ENCODE data around the gene LYRM4.

The LYRM4 gene

GRCh38 chr6:5068153-5068751 lies 192.5 kb downstream of the LYRM4 start:
- H3K36me3 ChIP-seq (ENCODE audit: control insufficient read depth in 2 of 2, insufficient read depth in 1 of 2, low read length in 2 of 2) = no peaks in the 10 kb centered on the region
- no peak overlapping the region for H3K27ac ChIP-seq (ENCODE audit: extremely low read depth, low read depth, low read length)
- H3K4me1 ChIP-seq (ENCODE audit: control insufficient read depth, insufficient read depth, low read length) = no peaks in the 10 kb centered on the region
- no peak overlapping the region for H3K4me3 ChIP-seq (ENCODE audit: low read depth, low read length)
- TF ChIP-seq ZXDB (tag by site-specific recombination; IDR thresholded peaks at IDR 0.05) (no peak), SCRT2 (tag by site-specific recombination; IDR thresholded peaks at IDR 0.05) (peak; percentile 53), ZNF239 (tag by site-specific recombination; IDR thresholded peaks at IDR 0.05) (no peak), ZNF223 (tag by site-specific recombination; IDR thresholded peaks at IDR 0.05) (no peak)
- no peaks in the 10 kb centered on the region for H3K9me3 ChIP-seq (ENCODE audit: control insufficient read depth, insufficient read depth, low read depth, low read length)
- CTCF ChIA-PET = no interaction called here
- POLR2A ChIA-PET = no interaction called here

DNA sequence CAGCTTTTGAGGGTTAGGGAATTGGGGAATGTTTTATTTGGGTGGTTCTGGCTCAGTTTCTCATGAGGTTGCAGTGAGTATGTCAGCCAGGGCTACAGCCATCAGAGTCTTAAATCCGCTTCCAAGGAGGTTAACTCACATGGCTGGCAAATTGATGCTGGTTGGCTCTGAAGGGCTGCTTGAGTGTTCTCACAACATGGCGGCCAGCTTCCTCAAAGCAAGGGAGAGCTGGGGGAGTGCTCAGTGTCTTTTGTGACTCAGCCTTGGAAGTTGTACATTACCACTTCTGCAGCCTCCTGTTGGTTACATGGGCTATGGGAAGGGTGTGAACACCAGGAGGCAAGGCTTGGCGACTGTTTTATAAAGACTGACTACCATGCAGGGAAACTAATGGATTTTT lies 193.4 kb downstream of the LYRM4 start:
- H3K4me1 ChIP-seq (ENCODE audit: control insufficient read depth, insufficient read depth, low read length) = no peaks in the 10 kb centered on the region
- no peak overlapping the region for H3K27ac ChIP-seq (ENCODE audit: extremely low read depth, low read depth, low read length)
- ChIA-PET CTCF (interaction anchor here (0.6 kb wide), 1 partner anchor 1873 kb away, joined by 3 read pairs; no protein-coding TSS in a partner anchor), POLR2A (no interaction called here)
- H3K4me3 ChIP-seq (ENCODE audit: low read depth, low read length) = no peak overlapping the region
- TF ChIP-seq ZNF623 (tag by site-specific recombination; IDR thresholded peaks at IDR 0.05) (no peak), ZNF354C (tag by site-specific recombination; IDR thresholded peaks at IDR 0.05; ENCODE audit: borderline replicate concordance, low read depth) (no peak), ZNF2 (tag by site-specific recombination; IDR thresholded peaks at IDR 0.05) (no peak), ZNF426 (tag by site-specific recombination; IDR thresholded peaks at IDR 0.05) (no peak), ZNF266 (tag by site-specific recombination; IDR thresholded peaks at IDR 0.05; ENCODE audit: low read depth) (no peak)
- H3K36me3 ChIP-seq (ENCODE audit: control insufficient read depth in 2 of 2, insufficient read depth in 1 of 2, low read length in 2 of 2) = no peaks in the 10 kb centered on the region
- H3K9me3 ChIP-seq (ENCODE audit: control insufficient read depth, insufficient read depth, low read depth, low read length) = no peaks in the 10 kb centered on the region

DNA sequence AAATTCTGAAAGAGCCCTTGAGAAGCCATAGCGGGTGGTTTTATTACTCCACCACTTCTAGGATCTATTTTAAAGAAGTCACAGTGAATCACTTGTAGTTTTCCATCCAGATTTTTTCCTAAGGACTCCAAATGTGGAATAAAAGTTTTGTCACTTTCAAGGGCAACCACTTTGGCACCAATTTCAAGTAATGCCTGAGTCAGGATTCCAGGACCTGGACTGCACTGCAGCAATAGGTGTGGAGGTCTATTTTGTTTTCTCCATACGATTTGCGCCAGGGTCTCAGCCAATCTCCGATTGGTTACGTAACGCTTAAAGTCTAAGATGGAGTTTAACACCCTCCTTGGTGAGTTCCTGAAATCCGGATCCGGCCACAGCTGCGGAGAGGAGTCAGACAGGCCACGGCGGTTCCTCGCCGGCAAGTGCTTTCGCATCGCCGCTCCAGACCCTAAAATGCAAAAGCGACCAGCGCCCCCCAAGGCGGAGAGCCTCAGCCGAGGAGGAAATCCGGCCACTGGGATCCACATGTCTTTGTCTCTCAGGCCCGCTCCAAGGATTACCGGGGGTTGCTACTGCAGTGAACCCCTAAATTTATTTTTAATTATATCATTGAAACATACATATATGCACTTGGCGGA lies 194.2 kb downstream of the LYRM4 start:
- no peak overlapping the region for H3K4me3 ChIP-seq (ENCODE audit: low read depth, low read length)
- no peak for TF ChIP-seq ZNF114 (tag by site-specific recombination; IDR thresholded peaks at IDR 0.05)
- no peak for TF ChIP-seq ZNF776 (tag by site-specific recombination; IDR thresholded peaks at IDR 0.05; ENCODE audit: borderline replicate concordance)
- no peak for TF ChIP-seq ZSCAN16 (tag by site-specific recombination; IDR thresholded peaks at IDR 0.05)
- TF ChIP-seq ZNF677 (tag by site-specific recombination; IDR thresholded peaks at IDR 0.05) = no peak
- TF ChIP-seq BCL11A (tag by site-specific recombination; IDR thresholded peaks at IDR 0.05; ENCODE audit: low read depth) = no peak
- TF ChIP-seq ZNF132 (tag by site-specific recombination; IDR thresholded peaks at IDR 0.05; ENCODE audit: borderline replicate concordance) = no peak
- no peak for TF ChIP-seq ZSCAN4 (tag by site-specific recombination; IDR thresholded peaks at IDR 0.05)
- no peak for TF ChIP-seq ZNF155 (tag by site-specific recombination; IDR thresholded peaks at IDR 0.05)
- no peak for TF ChIP-seq SCRT2 (tag by site-specific recombination; IDR thresholded peaks at IDR 0.05)
- TF ChIP-seq ZNF302 (tag by site-specific recombination; IDR thresholded peaks at IDR 0.05; ENCODE audit: low read depth) = no peak
- no peak for TF ChIP-seq WT1 (tag by site-specific recombination; IDR thresholded peaks at IDR 0.05)
- no peak for TF ChIP-seq ZNF391 (tag by site-specific recombination; IDR thresholded peaks at IDR 0.05; ENCODE audit: borderline replicate concordance, low read depth)
- no peak for TF ChIP-seq HIC1 (tag by site-specific recombination; IDR thresholded peaks at IDR 0.05)
- ChIA-PET POLR2A (no interaction called here), CTCF (interaction anchor here (0.7 kb wide), 1 partner anchor 369 kb away, joined by 3 read pairs; no protein-coding TSS in a partner anchor)
- H3K4me1 ChIP-seq (ENCODE audit: control insufficient read depth, insufficient read depth, low read length) = no peaks in the 10 kb centered on the region
- no peak overlapping the region for H3K27ac ChIP-seq (ENCODE audit: extremely low read depth, low read depth, low read length)
- H3K9me3 ChIP-seq (ENCODE audit: control insufficient read depth, insufficient read depth, low read depth, low read length) = no peaks in the 10 kb centered on the region
- no peaks in the 10 kb centered on the region for H3K36me3 ChIP-seq (ENCODE audit: control insufficient read depth in 2 of 2, insufficient read depth in 1 of 2, low read length in 2 of 2)

Data from HEK293 (cell line).